GM21381 (cell line): ENCODE results near the gene MTG1.
"Not testable (repeated sequence)": the region's sequence is repeated elsewhere in the genome, so short reads cannot be mapped to it uniquely, and the experiment has no call there.

Experiments used
- ATAC-seq: cut with Tn5 transposase; IDR thresholded peaks from one replicate; pipeline ENCODE4 v1.9.1; 2021; ENCODE audit warnings: mild to moderate bottlenecking, moderate library complexity; ENCODE audit not compliant: unreplicated experiment

The MTG1 gene

DNA sequence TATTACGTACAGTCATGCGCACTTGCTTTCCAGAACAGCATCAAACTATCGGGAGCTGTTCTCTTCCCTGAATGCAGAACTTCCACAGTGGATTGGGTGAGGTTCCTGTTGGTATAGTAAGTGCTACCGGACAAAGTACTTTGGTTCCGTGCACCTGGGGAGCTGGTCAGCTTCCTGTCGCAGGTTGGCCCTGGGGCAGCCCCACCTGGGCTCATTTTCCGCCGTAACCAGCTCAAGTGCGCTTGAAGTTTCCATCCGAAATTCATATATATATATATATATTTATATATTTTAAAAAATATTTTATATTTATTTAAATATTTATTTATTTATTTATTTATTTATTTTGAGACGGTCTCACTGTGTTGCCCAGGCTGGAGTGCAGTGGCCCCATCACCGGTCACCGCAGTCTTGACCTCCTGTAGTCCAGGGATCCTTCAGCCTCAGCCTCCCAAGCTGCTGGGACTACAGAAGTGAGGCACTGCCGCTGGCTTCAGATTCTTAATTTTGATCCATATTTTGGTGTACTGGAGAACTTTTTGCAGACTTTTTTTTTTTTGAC lies 66.3 kb downstream of the MTG1 start:
- no peak for ATAC-seq

DNA sequence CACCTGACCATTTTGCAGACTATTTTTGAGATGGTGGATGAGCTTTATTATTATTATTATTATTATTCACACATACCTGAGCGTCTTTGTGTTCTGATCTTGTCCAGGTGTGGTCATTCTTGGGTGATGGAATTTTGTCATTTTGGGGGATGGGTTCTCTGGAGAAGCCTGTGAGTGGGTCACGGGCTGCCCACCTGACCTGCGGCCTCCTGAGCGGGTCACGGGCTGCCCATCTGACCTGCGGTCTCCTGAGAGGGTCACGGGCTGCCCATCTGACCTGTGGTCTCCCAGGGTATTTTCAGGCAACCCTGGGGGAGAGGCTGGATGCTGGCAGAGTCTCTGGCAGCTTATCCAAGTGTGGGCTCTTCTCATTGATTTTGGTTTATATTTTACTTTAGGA lies 67.1 kb downstream of the MTG1 start:
- no peak for ATAC-seq

GRCh38 chr10:133461841-133462240 lies 67.9 kb downstream of the MTG1 start:
- no peak for ATAC-seq

- no peak for ATAC-seq
Observed at GRCh38 chr10:133462512-133463305, 68.8 kb downstream of the MTG1 start.

DNA sequence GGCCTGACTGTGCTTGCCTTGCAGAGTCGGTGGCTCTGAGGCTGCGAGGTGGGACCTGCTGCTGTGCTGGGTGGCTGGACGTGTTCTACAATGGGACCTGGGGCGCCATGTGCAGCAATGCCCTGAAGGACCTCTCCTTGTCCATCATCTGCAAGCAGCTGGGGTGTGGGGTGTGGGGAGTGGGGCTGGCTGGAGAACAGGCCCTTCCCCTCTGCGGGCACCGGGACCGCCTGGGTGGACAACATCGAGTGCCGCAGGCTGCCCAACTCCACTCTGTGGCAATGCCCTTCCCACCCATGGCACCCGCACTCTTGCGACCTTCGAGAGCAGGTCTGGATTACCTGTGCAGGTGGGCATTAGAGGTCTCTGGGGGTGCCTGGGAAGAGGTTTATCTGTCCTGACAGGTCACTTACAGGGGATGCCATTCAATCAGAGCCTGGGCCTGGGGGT lies 70.7 kb downstream of the MTG1 start:
- no peak for ATAC-seq

DNA sequence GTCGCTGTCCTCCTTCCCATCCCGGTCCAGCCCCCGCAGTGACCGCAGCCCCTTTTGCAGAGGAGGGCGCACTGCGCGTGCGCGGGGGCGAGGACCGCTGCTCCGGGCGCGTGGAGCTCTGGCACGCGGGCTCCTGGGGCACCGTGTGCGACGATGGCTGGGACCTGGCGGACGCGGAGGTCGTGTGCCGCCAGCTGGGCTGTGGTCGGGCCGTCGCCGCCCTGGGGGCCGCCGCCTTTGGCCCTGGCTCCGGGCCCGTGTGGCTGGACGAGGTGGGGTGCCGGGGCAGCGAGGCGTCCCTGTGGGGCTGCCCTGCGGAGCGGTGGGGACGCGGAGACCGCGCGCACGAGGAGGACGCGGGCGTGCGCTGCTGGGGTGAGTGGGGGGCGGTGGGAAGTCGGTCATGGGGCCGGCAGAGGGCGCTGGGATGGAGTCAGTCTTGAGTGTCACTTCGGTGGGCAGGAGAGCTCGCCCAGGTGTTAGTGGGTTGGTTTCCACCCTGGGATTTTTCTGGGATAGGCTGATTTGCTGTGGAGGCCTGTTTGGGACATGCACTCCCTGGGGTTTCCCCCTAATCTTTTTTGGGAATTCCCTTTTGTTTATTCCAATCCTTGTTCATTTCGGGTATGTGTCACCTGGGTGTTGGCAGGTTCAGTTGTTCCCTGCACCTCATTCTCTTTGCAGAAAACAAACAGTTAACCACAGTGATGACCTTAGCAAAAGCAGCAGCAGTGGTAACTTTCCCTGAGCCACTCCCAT lies 71.4 kb downstream of the MTG1 start:
- ATAC-seq = no peak

DNA sequence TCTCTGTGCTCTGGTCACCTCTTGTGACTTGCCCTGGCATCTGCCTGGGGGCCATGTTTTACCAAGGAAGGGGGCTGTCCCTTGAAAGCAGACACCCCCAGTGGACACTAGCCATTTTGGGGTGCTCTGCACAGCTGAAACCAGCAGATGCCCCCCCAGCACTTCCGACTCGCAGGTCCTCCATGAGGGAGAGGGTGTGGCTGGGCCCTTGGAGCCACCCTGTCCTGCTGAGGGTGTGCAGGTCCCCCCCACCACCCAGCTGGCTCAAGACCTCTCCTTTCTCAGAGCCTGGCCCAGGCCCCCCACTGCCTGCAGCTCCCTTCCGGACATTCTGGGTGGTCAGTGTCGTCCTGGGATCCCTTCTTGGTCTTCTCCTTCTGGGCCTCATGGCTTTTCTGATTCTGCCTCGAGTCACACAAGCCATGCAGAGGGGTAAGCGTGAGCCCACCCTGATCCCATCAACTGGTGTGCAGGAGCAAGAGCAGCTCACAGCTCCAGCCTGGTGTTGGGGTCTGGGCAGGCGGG lies 72.1 kb downstream of the MTG1 start:
- no peak for ATAC-seq

DNA sequence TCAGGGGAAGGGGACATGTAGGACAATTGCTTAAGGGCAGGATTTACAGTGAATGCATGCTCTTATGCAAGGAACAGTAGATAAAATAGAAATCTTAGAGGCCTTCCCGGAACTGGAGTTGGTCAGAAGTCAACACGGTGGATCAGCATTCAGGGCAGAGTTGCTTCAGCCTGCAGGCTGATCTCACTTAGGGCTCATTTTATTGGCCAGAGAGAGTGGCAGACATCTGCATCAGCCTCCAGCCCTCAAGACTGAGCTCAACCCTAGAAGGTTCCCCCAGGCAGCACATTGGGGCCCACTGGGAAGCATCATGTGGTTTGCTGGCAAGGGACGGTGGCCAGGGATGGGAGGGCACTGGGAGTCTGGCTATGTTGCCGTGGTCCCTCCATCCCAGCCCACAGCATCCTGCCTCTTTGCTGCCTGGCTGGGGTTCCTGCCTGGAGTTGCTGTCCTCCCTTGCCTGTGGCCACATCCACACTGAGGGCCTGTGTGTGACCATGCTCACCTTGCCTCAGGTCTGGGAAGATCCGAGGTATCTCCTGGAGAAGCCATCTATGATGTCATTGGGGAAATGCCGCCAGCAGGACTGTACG lies 72.8 kb downstream of the MTG1 start:
- no peak for ATAC-seq

DNA sequence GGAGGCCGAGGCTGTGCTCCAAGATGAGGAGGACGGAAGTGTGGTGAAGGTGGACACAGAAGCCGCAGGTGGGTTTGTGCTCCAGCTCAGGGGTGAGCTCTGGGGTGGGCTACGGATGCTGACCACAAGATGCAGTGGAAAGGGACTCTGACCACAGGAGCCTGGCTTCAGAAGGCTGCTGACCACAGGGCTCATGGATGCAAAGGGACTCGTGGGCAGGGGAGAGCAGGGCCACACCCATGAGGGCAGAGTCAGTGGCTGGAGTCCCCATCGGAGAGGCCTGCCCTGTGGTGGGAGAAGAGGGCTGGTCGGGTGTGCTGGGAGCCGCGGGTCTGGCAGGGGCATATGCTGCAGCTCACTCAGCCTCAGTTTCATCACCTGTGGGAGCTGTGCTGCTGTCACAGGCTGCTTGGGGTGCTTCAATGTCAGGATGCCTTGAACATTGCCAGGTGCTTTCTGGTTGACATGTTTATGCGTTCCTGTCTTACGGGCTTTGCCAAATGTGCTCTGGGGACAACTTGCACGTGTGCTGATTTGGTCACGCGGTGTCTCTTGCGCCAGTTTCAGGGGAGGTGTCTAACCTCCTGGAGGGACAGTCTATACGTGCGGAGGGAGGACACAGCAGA lies 73.4 kb downstream of the MTG1 start:
- no peak for ATAC-seq

DNA sequence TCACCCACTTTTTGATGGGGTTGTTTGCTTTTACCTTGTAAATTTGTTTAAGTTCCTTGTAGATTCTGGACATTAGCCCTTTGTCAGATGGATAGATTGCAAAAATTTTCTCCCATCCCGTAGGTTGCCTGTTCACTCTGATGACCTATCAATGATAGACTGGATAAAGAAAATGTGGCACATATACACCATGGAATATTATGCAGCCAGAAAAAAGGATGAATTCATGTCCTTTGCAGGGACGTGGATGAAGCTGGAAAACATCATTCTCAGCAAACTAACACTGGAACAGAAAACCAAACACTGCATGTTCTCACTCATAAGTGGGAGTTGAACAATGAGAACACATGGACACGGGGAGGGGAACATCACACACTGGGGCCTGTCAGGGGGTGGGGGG lies 75.2 kb downstream of the MTG1 start:
- ATAC-seq = not testable (repeated sequence)

DNA sequence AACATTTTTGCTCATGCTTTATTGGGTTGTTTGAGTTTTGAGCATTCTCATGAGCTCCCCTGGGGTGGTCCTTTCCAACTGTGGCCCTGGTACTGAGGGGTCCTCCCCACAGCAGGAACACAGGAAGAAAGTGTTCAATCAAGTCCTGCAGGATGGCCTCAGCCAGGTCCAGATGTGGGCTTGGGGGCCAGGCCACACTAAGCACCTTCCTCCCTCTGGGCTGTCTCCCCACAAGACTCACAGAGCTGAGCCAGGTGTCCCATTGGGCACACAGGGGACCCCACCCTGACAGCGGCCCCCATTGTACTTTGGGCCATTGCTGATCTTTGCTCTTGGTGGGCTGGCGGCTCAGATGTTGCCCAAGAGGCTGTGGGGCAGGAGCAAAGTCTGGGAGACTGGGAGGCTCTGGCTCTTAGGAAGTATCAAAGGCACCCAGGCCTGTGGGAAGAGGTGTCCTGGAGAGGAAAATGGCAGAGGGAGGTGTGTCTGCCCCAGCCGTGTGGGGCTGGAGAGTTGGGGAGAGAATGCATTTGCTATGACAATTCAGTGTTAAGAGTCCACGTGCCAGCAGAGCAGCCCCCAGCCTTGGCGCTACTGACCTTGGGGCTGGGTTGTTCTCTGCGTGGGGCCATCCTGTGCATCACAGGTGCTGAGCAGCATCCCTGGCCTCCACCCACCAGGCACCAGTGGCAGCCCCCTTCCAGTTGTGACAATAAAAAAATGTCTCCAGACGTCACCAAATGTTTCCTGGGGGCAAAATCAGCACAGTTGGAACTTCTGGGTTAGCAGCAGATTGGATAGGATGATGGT lies 77.5 kb downstream of the MTG1 start:
- no peak for ATAC-seq
